Peyer's patch (tissue), 4 donors: Measurements from ENCODE around the gene ARFGAP3. TPM values are rescaled to one million over a fixed set of nuclear protein-coding genes. Genes with fewer than 3 reads are reported as not detected.

Source experiments
- DNase-seq, 3 donors: peaks; one replicate each; pipeline ENCODE4 v3.0.0-alpha.2; 2017 to 2019
- H3K27ac ChIP-seq, 4 donors: fragments of 200-600 bp; sonication (generic); one replicate each; pipeline ENCODE4 v1.5.1; 2016 to 2019
- H3K27me3 ChIP-seq, 2 donors: fragments of 200-600 bp; sonication (generic); one replicate each; pipeline ENCODE4 v1.5.1; 2019
- H3K36me3 ChIP-seq, 3 donors: fragments of 200-600 bp; sonication (generic); one replicate each; pipeline ENCODE4 v1.5.1; 2016 to 2019
- H3K4me1 ChIP-seq, 4 donors: fragments of 200-600 bp; sonication (generic); one replicate each; pipeline ENCODE4 v1.5.1; 2016 to 2019
- H3K4me3 ChIP-seq, 4 donors: fragments of 200-600 bp; sonication (generic); 1 replicate in 3 of 4; 2 replicates in 1 of 4; pipeline ENCODE4 v1.5.1; 2016 to 2019; ENCODE audit warnings: mild to moderate bottlenecking in 1 of 4
- H3K9me3 ChIP-seq, 4 donors: fragments of 200-600 bp; sonication (generic); one replicate each; pipeline ENCODE4 v1.5.1; 2016 to 2019; ENCODE audit warnings: mild to moderate bottlenecking in 1 of 4
- POLR2A ChIP-seq, 2 donors: fragments of 450-650 bp; IDR thresholded peaks; one replicate each; pipeline ENCODE4 v1.5.1; 2017; ENCODE audit warnings: antibody characterized with exemption in 2 of 2, mild to moderate bottlenecking in 2 of 2, moderate library complexity in 2 of 2
- total RNA-seq, 4 donors: library from RNA; depleted of rRNA; stranded (reverse); fragments of >200 nt; gene quantifications; one replicate each; pipeline ENCODE4 v1.1.0, GENCODE V29; 2016
- TF ChIP-seq, protein P1 (sequence below), 6 experiments: fragments of 450-650 bp in 4 of 6; fragments of 200-600 bp in 2 of 6; sonication (generic) in 1 of 6; IDR thresholded peaks; one replicate each; pipeline ENCODE4 v1.5.1; 2017 to 2019; ENCODE audit warnings: antibody characterized with exemption in 6 of 6, mild to moderate bottlenecking in 3 of 6, moderate library complexity in 1 of 6

ARFGAP3 gene
- total RNA-seq, 4 donors from 2014 or later, result 31.4 to 87.0 (median 57.8) TPM

GRCh38 chr22:42848941-42849550 lies 8.0 kb downstream of the ARFGAP3 start:
- DNase-seq, result peak in 1 of 3 donors; percentile 36
- Histone ChIP-seq H3K36me3 (peaks cover 0 to 24% (median 0%) of the 10 kb centered on the region in 3 donors), H3K4me3 (no peak overlapping the region), H3K27ac (no peak overlapping the region), H3K9me3 (no peaks in the 10 kb centered on the region), H3K27me3 (no peaks in the 10 kb centered on the region), H3K4me1 (peaks cover 0 to 8% (median 0%) of the 10 kb centered on the region in 4 donors)
- no peak for TF ChIP-seq POLR2A (IDR thresholded peaks at IDR 0.05)
- TF ChIP-seq, protein P1, sequence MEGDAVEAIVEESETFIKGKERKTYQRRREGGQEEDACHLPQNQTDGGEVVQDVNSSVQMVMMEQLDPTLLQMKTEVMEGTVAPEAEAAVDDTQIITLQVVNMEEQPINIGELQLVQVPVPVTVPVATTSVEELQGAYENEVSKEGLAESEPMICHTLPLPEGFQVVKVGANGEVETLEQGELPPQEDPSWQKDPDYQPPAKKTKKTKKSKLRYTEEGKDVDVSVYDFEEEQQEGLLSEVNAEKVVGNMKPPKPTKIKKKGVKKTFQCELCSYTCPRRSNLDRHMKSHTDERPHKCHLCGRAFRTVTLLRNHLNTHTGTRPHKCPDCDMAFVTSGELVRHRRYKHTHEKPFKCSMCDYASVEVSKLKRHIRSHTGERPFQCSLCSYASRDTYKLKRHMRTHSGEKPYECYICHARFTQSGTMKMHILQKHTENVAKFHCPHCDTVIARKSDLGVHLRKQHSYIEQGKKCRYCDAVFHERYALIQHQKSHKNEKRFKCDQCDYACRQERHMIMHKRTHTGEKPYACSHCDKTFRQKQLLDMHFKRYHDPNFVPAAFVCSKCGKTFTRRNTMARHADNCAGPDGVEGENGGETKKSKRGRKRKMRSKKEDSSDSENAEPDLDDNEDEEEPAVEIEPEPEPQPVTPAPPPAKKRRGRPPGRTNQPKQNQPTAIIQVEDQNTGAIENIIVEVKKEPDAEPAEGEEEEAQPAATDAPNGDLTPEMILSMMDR (IDR thresholded peaks at IDR 0.05), result no peak

DNA sequence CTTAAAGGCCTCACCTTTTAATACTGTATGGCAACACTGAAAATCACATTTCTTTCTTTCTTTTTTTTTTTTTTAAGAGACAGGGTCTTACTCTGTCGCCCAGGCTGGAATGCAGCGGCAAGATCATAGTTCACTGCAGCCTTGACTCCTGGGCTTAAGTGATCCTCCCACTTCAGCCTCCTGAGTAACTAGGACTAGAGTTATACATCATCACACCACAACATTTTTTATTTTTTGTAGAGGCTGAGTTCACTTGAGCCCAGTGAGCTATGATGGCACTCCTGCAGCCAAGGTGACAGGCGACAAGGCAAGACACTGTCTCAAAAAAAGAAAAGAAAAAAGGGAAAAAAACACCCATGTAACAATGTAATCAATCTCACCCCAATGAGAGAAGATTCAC lies 10.0 kb downstream of the ARFGAP3 start:
- H3K36me3 ChIP-seq, result peaks cover 0 to 24% (median 0%) of the 10 kb centered on the region in 3 donors
- peak in 1 of 3 donors; percentile 10 for DNase-seq
- H3K27me3 ChIP-seq, result no peaks in the 10 kb centered on the region
- H3K4me3 ChIP-seq, result no peak overlapping the region
- peaks cover 0 to 14% (median 0%) of the 10 kb centered on the region in 4 donors for H3K4me1 ChIP-seq
- no peak overlapping the region for H3K27ac ChIP-seq
- TF ChIP-seq, protein P1 (IDR thresholded peaks at IDR 0.05), result no peak
- no peak for TF ChIP-seq POLR2A (IDR thresholded peaks at IDR 0.05)
- no peaks in the 10 kb centered on the region for H3K9me3 ChIP-seq

- no peaks in the 10 kb centered on the region for H3K27me3 ChIP-seq
- H3K36me3 ChIP-seq, result peaks cover 0 to 37% (median 0%) of the 10 kb centered on the region in 3 donors
- H3K9me3 ChIP-seq, result no peaks in the 10 kb centered on the region
- TF ChIP-seq POLR2A (IDR thresholded peaks at IDR 0.05), result no peak
- TF ChIP-seq, protein P1 (IDR thresholded peaks at IDR 0.05), result no peak
- H3K4me1 ChIP-seq, result peaks cover 0 to 15% (median 0%) of the 10 kb centered on the region in 4 donors
- H3K4me3 ChIP-seq, result no peak overlapping the region
- H3K27ac ChIP-seq, result peak overlapping the region in 1 of 4 donors; percentile 62
- peak in 1 of 3 donors; percentile 46 for DNase-seq
These were observed 12.3 kb downstream of the ARFGAP3 start for GRCh38 chr22:42844756-42845155.

GRCh38 chr22:42842658-42843370 lies 14.3 kb downstream of the ARFGAP3 start:
- Histone ChIP-seq H3K4me1 (peaks cover 0 to 15% (median 0%) of the 10 kb centered on the region in 4 donors), H3K27ac (peak overlapping the region in 2 of 4 donors; percentile 42 to 49), H3K27me3 (no peaks in the 10 kb centered on the region), H3K9me3 (no peaks in the 10 kb centered on the region), H3K4me3 (no peak overlapping the region), H3K36me3 (peaks cover 0 to 52% (median 0%) of the 10 kb centered on the region in 3 donors)
- TF ChIP-seq, protein P1 (IDR thresholded peaks at IDR 0.05), result no peak
- TF ChIP-seq POLR2A (IDR thresholded peaks at IDR 0.05), result no peak
- DNase-seq, result no peak

DNA sequence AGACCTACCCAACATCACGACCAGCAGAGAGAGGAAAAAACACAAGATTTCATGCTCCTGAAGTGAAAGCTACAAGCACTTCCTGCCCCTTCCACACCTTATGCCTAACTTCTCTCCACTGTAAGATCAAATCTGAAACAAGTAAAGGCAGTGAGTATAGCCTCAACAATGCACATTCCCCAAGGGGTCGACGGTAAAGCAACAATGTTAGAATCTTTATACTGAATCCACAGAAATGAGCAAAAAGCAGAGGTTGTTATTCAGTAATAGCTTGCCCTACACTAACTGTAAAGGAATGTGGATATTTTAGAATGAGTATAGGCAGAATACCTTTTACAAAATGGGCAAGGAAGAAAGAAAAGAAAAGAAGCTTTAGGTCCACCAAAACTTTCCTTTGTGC lies 15.6 kb downstream of the ARFGAP3 start:
- Histone ChIP-seq H3K4me3 (no peak overlapping the region), H3K36me3 (peaks cover 0 to 54% (median 0%) of the 10 kb centered on the region in 3 donors), H3K9me3 (no peaks in the 10 kb centered on the region), H3K27ac (no peak overlapping the region), H3K4me1 (peaks cover 0 to 15% (median 0%) of the 10 kb centered on the region in 4 donors), H3K27me3 (no peaks in the 10 kb centered on the region)
- no peak for DNase-seq
- TF ChIP-seq POLR2A (IDR thresholded peaks at IDR 0.05), result no peak
- TF ChIP-seq, protein P1 (IDR thresholded peaks at IDR 0.05), result no peak
